Measurements from ENCODE around the gene MYO1D.
A peak's percentile ranks its signal among the peaks of the same experiment; 100 is the strongest.

MYO1D gene

GRCh38 chr17:32835291-32835761, 41.6 kb downstream of the MYO1D start:
- no peak for TF ChIP-seq EZH2phosphoT487 (IDR thresholded peaks at IDR 0.05; ENCODE audit: low read length)
- TF ChIP-seq EZH2 (optimal IDR thresholded peaks at IDR 0.05; ENCODE audit: low read depth, low read length), result no peak
- TF ChIP-seq CTCF (IDR thresholded peaks at IDR 0.05; ENCODE audit: low read length), result no peak
- Histone ChIP-seq H3K4me2 (ENCODE audit: low read depth, low read length) (peak overlapping the region; percentile 80), H3K4me1 (ENCODE audit: low read length) (peaks cover 62% of the 10 kb centered on the region), H3K4me3 (ENCODE audit: low read length) (peak overlapping the region; percentile 56), H2AFZ (ENCODE audit: low read length) (peak overlapping the region; percentile 30), H3F3A (ENCODE audit: insufficient read depth, low read length) (peaks cover 28% of the 10 kb centered on the region), H3K79me2 (ENCODE audit: low read length) (peaks cover 86% of the 10 kb centered on the region), H3K9me3 (replicated peaks; ENCODE audit: insufficient read depth, low read length) (no peaks in the 10 kb centered on the region), H3K27me3 (replicated peaks; ENCODE audit: insufficient read depth, low read length) (no peaks in the 10 kb centered on the region), H4K20me1 (ENCODE audit: insufficient read depth, low read length) (no peaks in the 10 kb centered on the region), H3K36me3 (replicated peaks; ENCODE audit: insufficient read depth, low read length) (no peaks in the 10 kb centered on the region), H3K27ac (ENCODE audit: low read length) (peak overlapping the region; percentile 94), H3K9ac (ENCODE audit: low read length) (peak overlapping the region; percentile 53), H3K9me2 (replicated peaks; ENCODE audit: insufficient read depth, low read length) (no peaks in the 10 kb centered on the region)
- DNase-seq, result peak; percentile 55

DNA sequence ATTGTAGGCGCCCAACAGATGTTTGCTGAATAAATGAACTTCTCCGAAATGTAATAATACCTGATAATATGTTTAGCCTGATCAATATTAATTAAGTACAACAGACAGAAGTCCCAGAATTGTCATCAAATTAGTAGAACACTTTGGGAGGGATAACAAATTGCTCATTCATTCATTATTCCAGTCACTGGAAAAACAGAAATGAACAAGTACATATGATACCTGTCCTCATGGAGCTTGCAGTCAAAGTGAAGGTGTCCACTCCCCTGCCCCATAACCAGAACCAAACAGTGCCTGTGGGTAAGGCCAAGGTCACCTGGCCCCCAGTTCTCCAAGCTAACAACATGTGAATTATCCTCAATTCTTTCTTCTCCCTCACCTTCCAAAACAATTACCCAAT, 42.8 kb downstream of the MYO1D start:
- peak overlapping the region; percentile 80; the same call in 1 of the 2 replicates for H3K4me2 ChIP-seq (ENCODE audit: low read depth, low read length)
- TF ChIP-seq CTCF (IDR thresholded peaks at IDR 0.05; ENCODE audit: low read length) (no peak), EZH2 (optimal IDR thresholded peaks at IDR 0.05; ENCODE audit: low read depth, low read length) (no peak), EZH2phosphoT487 (IDR thresholded peaks at IDR 0.05; ENCODE audit: low read length) (no peak)
- no peak overlapping the region for H2AFZ ChIP-seq (ENCODE audit: low read length)
- no peaks in the 10 kb centered on the region for H3K27me3 ChIP-seq (replicated peaks; ENCODE audit: insufficient read depth, low read length)
- no peak for DNase-seq
- H3F3A ChIP-seq (ENCODE audit: insufficient read depth, low read length), result peaks cover 40% of the 10 kb centered on the region
- H3K9ac ChIP-seq (ENCODE audit: low read length), result peak overlapping the region; percentile 53; the same call in 1 of the 2 replicates
- no peaks in the 10 kb centered on the region for H3K9me2 ChIP-seq (replicated peaks; ENCODE audit: insufficient read depth, low read length)
- H3K9me3 ChIP-seq (replicated peaks; ENCODE audit: insufficient read depth, low read length), result no peaks in the 10 kb centered on the region
- no peaks in the 10 kb centered on the region for H3K36me3 ChIP-seq (replicated peaks; ENCODE audit: insufficient read depth, low read length)
- peak overlapping the region; percentile 94 for H3K27ac ChIP-seq (ENCODE audit: low read length)
- H3K79me2 ChIP-seq (ENCODE audit: low read length), result peaks cover 84% of the 10 kb centered on the region
- H4K20me1 ChIP-seq (ENCODE audit: insufficient read depth, low read length), result no peaks in the 10 kb centered on the region
- peaks cover 63% of the 10 kb centered on the region for H3K4me1 ChIP-seq (ENCODE audit: low read length)
- peak overlapping the region; percentile 56 for H3K4me3 ChIP-seq (ENCODE audit: low read length)

DNA sequence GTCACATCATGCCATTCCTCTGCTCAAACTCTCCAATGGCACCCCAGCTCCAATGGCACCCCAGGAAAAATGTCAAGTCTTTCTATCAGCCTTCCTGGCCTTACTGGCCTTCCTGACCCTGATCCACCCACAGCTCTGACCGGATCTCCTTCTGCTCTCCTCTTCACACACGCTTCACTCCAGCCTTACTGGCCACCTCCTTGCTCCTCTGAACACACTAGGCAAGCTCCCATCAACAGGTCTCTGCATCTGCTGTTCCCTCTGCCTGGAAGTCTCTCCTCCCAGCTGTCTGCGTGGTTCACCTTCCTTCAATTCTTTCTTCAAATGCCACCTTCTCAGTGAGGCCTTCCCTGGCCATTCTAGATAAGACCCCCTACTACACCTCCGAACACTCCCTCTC, 43.4 kb downstream of the MYO1D start:
- H3K4me1 ChIP-seq (ENCODE audit: low read length), result peaks cover 64% of the 10 kb centered on the region
- H4K20me1 ChIP-seq (ENCODE audit: insufficient read depth, low read length), result no peaks in the 10 kb centered on the region
- H3K36me3 ChIP-seq (replicated peaks; ENCODE audit: insufficient read depth, low read length), result no peaks in the 10 kb centered on the region
- H3K9ac ChIP-seq (ENCODE audit: low read length), result no peak overlapping the region
- no peak overlapping the region for H3K4me3 ChIP-seq (ENCODE audit: low read length)
- H3K9me2 ChIP-seq (replicated peaks; ENCODE audit: insufficient read depth, low read length), result no peaks in the 10 kb centered on the region
- H3K4me2 ChIP-seq (ENCODE audit: low read depth, low read length), result no peak overlapping the region
- TF ChIP-seq EZH2phosphoT487 (IDR thresholded peaks at IDR 0.05; ENCODE audit: low read length) (no peak), EZH2 (optimal IDR thresholded peaks at IDR 0.05; ENCODE audit: low read depth, low read length) (no peak), CTCF (IDR thresholded peaks at IDR 0.05; ENCODE audit: low read length) (no peak)
- H2AFZ ChIP-seq (ENCODE audit: low read length), result no peak overlapping the region
- H3F3A ChIP-seq (ENCODE audit: insufficient read depth, low read length), result peaks cover 46% of the 10 kb centered on the region
- no peak for DNase-seq
- H3K27me3 ChIP-seq (replicated peaks; ENCODE audit: insufficient read depth, low read length), result no peaks in the 10 kb centered on the region
- H3K79me2 ChIP-seq (ENCODE audit: low read length), result peaks cover 80% of the 10 kb centered on the region
- H3K9me3 ChIP-seq (replicated peaks; ENCODE audit: insufficient read depth, low read length), result no peaks in the 10 kb centered on the region
- no peak overlapping the region for H3K27ac ChIP-seq (ENCODE audit: low read length)

Data from MM.1S (cell line).